ENCODE data around the gene RACGAP1.

Gene RACGAP1

GRCh38 chr12:50013361-50014147 lies 11.7 kb downstream of the RACGAP1 start:
- no peak overlapping the region for H3K27ac ChIP-seq (replicated peaks)
- DNase-seq (ENCODE audit: low read depth in 1 of 2, low spot score in 1 of 2): no peak
- no peak overlapping the region for H3K4me3 ChIP-seq (replicated peaks; ENCODE audit: insufficient read depth, low read length)
- no peak for TF ChIP-seq REST (IDR thresholded peaks at IDR 0.05; ENCODE audit: insufficient replicate concordance, low read depth)
- no peak for TF ChIP-seq CTCF (IDR thresholded peaks at IDR 0.05; ENCODE audit: insufficient read depth, low read length)
- no peak for TF ChIP-seq GABPA (IDR thresholded peaks at IDR 0.05; ENCODE audit: low read depth)
- no peak for TF ChIP-seq SPI1 (IDR thresholded peaks at IDR 0.05; ENCODE audit: borderline replicate concordance, low read depth)
- no peak for TF ChIP-seq POLR2AphosphoS5 (IDR thresholded peaks at IDR 0.05; ENCODE audit: low read depth)
- no peaks in the 10 kb centered on the region for H3K27me3 ChIP-seq (ENCODE audit: insufficient read depth, poor library complexity, severe bottlenecking)

GRCh38 chr12:50006754-50007442 lies 18.4 kb downstream of the RACGAP1 start:
- Histone ChIP-seq H3K27ac (replicated peaks) (no peak overlapping the region), H3K4me3 (replicated peaks; ENCODE audit: insufficient read depth, low read length) (no peak overlapping the region), H3K27me3 (ENCODE audit: insufficient read depth, poor library complexity, severe bottlenecking) (no peaks in the 10 kb centered on the region)
- TF ChIP-seq REST (IDR thresholded peaks at IDR 0.05; ENCODE audit: insufficient replicate concordance, low read depth) (no peak), CTCF (IDR thresholded peaks at IDR 0.05; ENCODE audit: insufficient read depth, low read length) (no peak), POLR2AphosphoS5 (IDR thresholded peaks at IDR 0.05; ENCODE audit: low read depth) (no peak), GABPA (IDR thresholded peaks at IDR 0.05; ENCODE audit: low read depth) (no peak), SPI1 (IDR thresholded peaks at IDR 0.05; ENCODE audit: borderline replicate concordance, low read depth) (no peak)
- DNase-seq (ENCODE audit: low read depth in 1 of 2, low spot score in 1 of 2): no peak

- DNase-seq (ENCODE audit: low read depth in 1 of 2, low spot score in 1 of 2): no peak
- Histone ChIP-seq H3K4me3 (replicated peaks; ENCODE audit: insufficient read depth, low read length) (no peak overlapping the region), H3K27ac (replicated peaks) (no peak overlapping the region), H3K27me3 (ENCODE audit: insufficient read depth, poor library complexity, severe bottlenecking) (no peaks in the 10 kb centered on the region)
- TF ChIP-seq POLR2AphosphoS5 (IDR thresholded peaks at IDR 0.05; ENCODE audit: low read depth) (no peak), GABPA (IDR thresholded peaks at IDR 0.05; ENCODE audit: low read depth) (no peak), SPI1 (IDR thresholded peaks at IDR 0.05; ENCODE audit: borderline replicate concordance, low read depth) (no peak), REST (IDR thresholded peaks at IDR 0.05; ENCODE audit: insufficient replicate concordance, low read depth) (no peak), CTCF (IDR thresholded peaks at IDR 0.05; ENCODE audit: insufficient read depth, low read length) (no peak)
Measured at GRCh38 chr12:50006280-50006679, 19.0 kb downstream of the RACGAP1 start.

Measured in HL-60 (cell line).